CD4-positive, CD25-positive, alpha-beta regulatory T cell (primary cell): ENCODE results near the gene C20orf144. TPM values are rescaled to one million over a fixed set of nuclear protein-coding genes. Genes with fewer than 3 reads are reported as not detected.
"Not testable (repeated sequence)": the region's sequence is repeated elsewhere in the genome, so short reads cannot be mapped to it uniquely, and the experiment has no call there.

Experiments used
- ATAC-seq, 2 donors: fragments of 150-1000 bp; cut with Tn5 transposase; one replicate each; pipeline ENCODE4 v1.10.0; 2021; ENCODE audit warnings: low read depth in 2 of 2, moderate number of reproducible peaks in 2 of 2, moderate library complexity in 1 of 2
- DNase-seq, 3 donors: peaks; one replicate each; pipeline versions ENCODE4 v3.0.0 to v3.0.0-alpha.2; 2012 to 2022; ENCODE audit warnings: mixed read lengths in 1 of 3
- H3K27ac ChIP-seq: one replicate; pipeline ENCODE4 v1.7.0; 2013; ENCODE audit warnings: mild to moderate bottlenecking, low read length; ENCODE audit not compliant: insufficient read depth, poor library complexity, severe bottlenecking
- H3K27me3 ChIP-seq: one replicate; pipeline ENCODE4 v1.7.0; 2013; ENCODE audit warnings: low read length; ENCODE audit not compliant: control insufficient read depth, insufficient read depth
- H3K36me3 ChIP-seq: one replicate; pipeline ENCODE4 v1.7.0; 2013; ENCODE audit warnings: mild to moderate bottlenecking, low read length, moderate library complexity; ENCODE audit not compliant: control insufficient read depth, insufficient read depth
- H3K4me1 ChIP-seq: 2 replicates; pipeline ENCODE4 v1.7.0; 2013; ENCODE audit warnings: mild to moderate bottlenecking, low read length; ENCODE audit not compliant: insufficient read depth, control insufficient read depth, poor library complexity, severe bottlenecking
- H3K4me3 ChIP-seq: one replicate; pipeline ENCODE4 v1.7.0; 2013; ENCODE audit warnings: low read depth, mild to moderate bottlenecking, low read length, moderate library complexity
- H3K9me3 ChIP-seq, 2 experiments: 1 replicate in 1 of 2; 2 replicates in 1 of 2; pipeline ENCODE4 v1.7.0; 2013; ENCODE audit warnings: low read length in 2 of 2, mild to moderate bottlenecking in 1 of 2, moderate library complexity in 1 of 2; ENCODE audit not compliant: control insufficient read depth in 2 of 2
- H3K27ac Mint-ChIP-seq, 3 donors: one replicate each; pipeline ENCODE4 v1.8.0; 2020 to 2022; ENCODE audit warnings: mild to moderate bottlenecking in 3 of 3, mixed read lengths in 3 of 3, moderate library complexity in 2 of 3
- H3K27me3 Mint-ChIP-seq: one replicate; pipeline ENCODE4 v1.8.0; 2022; ENCODE audit warnings: mild to moderate bottlenecking, mixed read lengths
- H3K36me3 Mint-ChIP-seq: one replicate; pipeline ENCODE4 v1.8.0; 2020; ENCODE audit warnings: mixed read lengths
- H3K4me1 Mint-ChIP-seq, 4 donors: one replicate each; pipeline ENCODE4 v1.8.0; 2020 to 2022; ENCODE audit warnings: mixed read lengths in 4 of 4, mild to moderate bottlenecking in 1 of 4
- H3K4me3 Mint-ChIP-seq, 4 donors: one replicate each; pipeline ENCODE4 v1.8.0; 2020 to 2022; ENCODE audit warnings: mild to moderate bottlenecking in 4 of 4, mixed read lengths in 4 of 4, moderate library complexity in 3 of 4
- H3K9me3 Mint-ChIP-seq, 7 donors: one replicate each; pipeline ENCODE4 v1.8.0; 2020 to 2022; ENCODE audit warnings: mixed read lengths in 7 of 7, mild to moderate bottlenecking in 3 of 7, moderate library complexity in 2 of 7
- polyA plus RNA-seq, 4 donors: library from polyadenylated mRNA; unstranded; fragments of 300-500 nt; fragmentation: Illumina TruSeq; gene quantifications; one replicate each; pipeline ENCODE4 v1.2.3, GENCODE V29; 2021
- total RNA-seq: library from RNA; stranded (reverse); gene quantifications from one replicate; pipeline ENCODE4 v1.2.3, GENCODE V29; 2022

C20orf144 gene
- total and polyA plus RNA-seq, 5 donors from 2014 or later, result 0.41 TPM; not detected in 4

GRCh38 chr20:33645396-33645795, 16.7 kb upstream of the C20orf144 start:
- H3K27me3 ChIP-seq, result no peaks in the 10 kb centered on the region
- H3K4me1 Mint-ChIP-seq, result peaks cover 3 to 35% (median 14%) of the 10 kb centered on the region in 4 donors
- H3K4me3 ChIP-seq, result no peak overlapping the region
- ATAC-seq (no peak), DNase-seq (no peak)
- H3K27me3 Mint-ChIP-seq, result no peaks in the 10 kb centered on the region
- no peaks in the 10 kb centered on the region for H3K9me3 Mint-ChIP-seq
- H3K4me3 Mint-ChIP-seq, result peak overlapping the region in 1 of 4 donors; percentile 44
- peaks cover 16% of the 10 kb centered on the region for H3K36me3 Mint-ChIP-seq
- H3K27ac ChIP-seq, result no peak overlapping the region
- H3K36me3 ChIP-seq, result peaks cover 32% of the 10 kb centered on the region
- H3K4me1 ChIP-seq, result peaks cover 14% of the 10 kb centered on the region
- H3K9me3 ChIP-seq, result no peaks in the 10 kb centered on the region
- H3K27ac Mint-ChIP-seq, result peak overlapping the region in 1 of 3 donors; percentile 79

DNA sequence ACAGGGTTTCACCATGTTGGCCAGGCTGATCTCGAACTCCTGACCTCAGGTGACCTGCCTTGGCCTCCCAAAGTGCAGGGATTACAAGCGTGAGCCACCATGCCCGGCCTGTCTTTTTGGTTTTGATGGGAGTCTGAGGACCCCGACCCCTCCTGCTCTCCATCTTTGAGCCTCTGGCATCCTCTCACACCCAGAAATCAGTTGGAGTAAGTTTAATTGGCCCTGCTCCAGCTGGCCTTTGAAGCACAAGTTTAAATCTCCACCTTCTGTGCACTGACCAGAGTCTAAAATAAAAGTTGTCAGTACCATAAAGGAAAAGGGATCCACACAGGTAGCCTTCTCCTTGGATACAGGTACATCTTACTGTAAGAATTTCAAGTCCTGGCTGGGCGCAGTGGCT, 15.9 kb upstream of the C20orf144 start:
- no peaks in the 10 kb centered on the region for H3K27me3 Mint-ChIP-seq
- no peaks in the 10 kb centered on the region for H3K9me3 Mint-ChIP-seq
- H3K36me3 Mint-ChIP-seq, result peaks cover 13% of the 10 kb centered on the region
- peaks cover 14% of the 10 kb centered on the region for H3K4me1 ChIP-seq
- peaks cover 3 to 36% (median 13%) of the 10 kb centered on the region in 4 donors for H3K4me1 Mint-ChIP-seq
- H3K27ac Mint-ChIP-seq, result no peak overlapping the region
- no peaks in the 10 kb centered on the region for H3K27me3 ChIP-seq
- no peaks in the 10 kb centered on the region for H3K9me3 ChIP-seq
- H3K4me3 ChIP-seq, result no peak overlapping the region
- DNase-seq, result no peak
- H3K4me3 Mint-ChIP-seq, result no peak overlapping the region
- ATAC-seq, result no peak
- peaks cover 25% of the 10 kb centered on the region for H3K36me3 ChIP-seq
- H3K27ac ChIP-seq, result no peak overlapping the region

- peaks cover 13% of the 10 kb centered on the region for H3K36me3 Mint-ChIP-seq
- H3K9me3 ChIP-seq, H3K9me3 Mint-ChIP-seq, DNase-seq, H3K27me3 ChIP-seq, H3K4me3 ChIP-seq, H3K27ac ChIP-seq, H3K27me3 Mint-ChIP-seq, ATAC-seq: not testable (repeated sequence)
- H3K36me3 ChIP-seq, result peaks cover 18% of the 10 kb centered on the region
- peak overlapping the region in 1 of 3 donors; percentile 11 for H3K27ac Mint-ChIP-seq
- H3K4me1 ChIP-seq, result peaks cover 14% of the 10 kb centered on the region
- peak overlapping the region in 2 of 4 donors; percentile 32 to 33 for H3K4me3 Mint-ChIP-seq
- peaks cover 5 to 45% (median 18%) of the 10 kb centered on the region in 4 donors for H3K4me1 Mint-ChIP-seq
These were observed 15.0 kb upstream of the C20orf144 start for GRCh38 chr20:33646959-33647602.

- ATAC-seq (no peak), DNase-seq (peak in 1 of 3 donors; percentile 45)
- Mint-ChIP-seq H3K4me3 (peak overlapping the region in 2 of 4 donors; percentile 27 to 33), H3K27me3 (no peaks in the 10 kb centered on the region), H3K9me3 (no peaks in the 10 kb centered on the region), H3K27ac (peak overlapping the region; percentile 11 to 83 (median 68)), H3K36me3 (peaks cover 13% of the 10 kb centered on the region), H3K4me1 (peaks cover 6 to 51% (median 21%) of the 10 kb centered on the region in 4 donors)
- Histone ChIP-seq H3K27me3 (no peaks in the 10 kb centered on the region), H3K36me3 (peaks cover 18% of the 10 kb centered on the region), H3K9me3 (no peaks in the 10 kb centered on the region), H3K4me3 (no peak overlapping the region), H3K4me1 (peaks cover 14% of the 10 kb centered on the region), H3K27ac (no peak overlapping the region)
These were observed 14.3 kb upstream of the C20orf144 start for GRCh38 chr20:33647603-33648395.

DNA sequence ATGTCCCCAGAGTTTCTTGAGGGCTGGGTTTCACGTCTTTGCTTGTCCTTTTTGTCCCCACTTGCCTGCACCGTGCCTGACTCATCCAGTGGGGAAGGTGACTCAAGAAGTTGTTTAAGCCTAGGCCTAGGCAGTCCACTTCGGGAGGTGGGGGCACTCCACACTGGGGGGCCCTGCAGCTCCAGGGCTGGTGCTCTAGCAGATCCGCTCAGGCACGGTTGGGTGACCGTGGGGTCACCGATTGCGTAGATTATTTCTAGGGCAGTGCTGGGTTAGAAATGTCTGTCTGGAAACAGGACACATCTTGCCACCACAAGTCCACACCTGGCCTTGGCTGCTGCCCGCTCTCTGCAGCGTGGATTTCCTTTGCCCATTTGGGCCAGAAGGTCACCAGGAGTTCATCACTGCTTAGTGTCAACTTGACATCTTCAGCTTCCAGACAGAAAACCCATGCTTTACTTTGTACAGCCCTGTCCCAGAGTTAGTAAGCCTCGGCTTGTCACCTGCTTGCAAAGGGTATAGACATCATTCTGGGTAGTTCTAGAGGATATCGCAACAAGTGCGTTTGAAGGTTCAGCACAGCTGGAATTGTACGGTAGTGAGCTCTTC, 13.6 kb upstream of the C20orf144 start:
- peaks cover 14% of the 10 kb centered on the region for H3K4me1 ChIP-seq
- no peaks in the 10 kb centered on the region for H3K27me3 Mint-ChIP-seq
- no peaks in the 10 kb centered on the region for H3K9me3 Mint-ChIP-seq
- H3K9me3 ChIP-seq, result no peaks in the 10 kb centered on the region
- peaks cover 6 to 52% (median 24%) of the 10 kb centered on the region in 4 donors for H3K4me1 Mint-ChIP-seq
- peaks cover 18% of the 10 kb centered on the region for H3K36me3 ChIP-seq
- no peak for DNase-seq
- no peak for ATAC-seq
- no peak overlapping the region for H3K27ac Mint-ChIP-seq
- H3K36me3 Mint-ChIP-seq, result peaks cover 13% of the 10 kb centered on the region
- H3K4me3 ChIP-seq, result no peak overlapping the region
- no peak overlapping the region for H3K27ac ChIP-seq
- no peaks in the 10 kb centered on the region for H3K27me3 ChIP-seq
- peak overlapping the region in 1 of 4 donors; percentile 33 for H3K4me3 Mint-ChIP-seq

DNA sequence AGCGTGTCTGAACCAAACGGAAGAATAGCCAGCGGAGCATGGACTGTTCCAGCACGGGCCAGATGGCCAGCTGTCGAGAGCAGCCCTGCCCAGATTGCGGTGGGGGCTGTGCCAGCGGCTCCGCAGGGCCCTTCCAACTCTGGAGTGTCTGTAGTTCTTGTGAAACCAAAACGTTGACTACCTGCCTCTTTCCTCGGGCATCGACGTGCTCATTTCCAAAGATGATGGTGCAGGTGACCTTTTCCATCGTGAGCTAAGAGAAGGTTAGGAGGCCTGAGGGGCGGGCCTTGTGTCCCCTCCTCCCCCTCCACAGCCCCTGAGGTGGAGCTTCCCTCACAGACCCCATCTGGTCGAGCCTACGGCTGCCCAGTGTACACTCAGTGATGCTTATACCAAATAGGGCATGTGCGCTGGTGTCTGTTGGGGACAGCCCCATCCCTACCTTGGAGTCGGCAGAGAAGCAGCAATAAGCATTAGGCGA, 12.9 kb upstream of the C20orf144 start:
- H3K27me3 Mint-ChIP-seq, result no peaks in the 10 kb centered on the region
- H3K4me1 Mint-ChIP-seq, result peaks cover 8 to 52% (median 24%) of the 10 kb centered on the region in 4 donors
- ATAC-seq, result no peak
- Histone ChIP-seq H3K4me1 (peaks cover 14% of the 10 kb centered on the region), H3K36me3 (peaks cover 13% of the 10 kb centered on the region), H3K4me3 (no peak overlapping the region), H3K27ac (no peak overlapping the region), H3K9me3 (no peaks in the 10 kb centered on the region), H3K27me3 (no peaks in the 10 kb centered on the region)
- H3K36me3 Mint-ChIP-seq, result peaks cover 13% of the 10 kb centered on the region
- H3K27ac Mint-ChIP-seq, result peak overlapping the region in 1 of 3 donors; percentile 47
- H3K4me3 Mint-ChIP-seq, result peak overlapping the region in 1 of 4 donors; percentile 19
- no peaks in the 10 kb centered on the region for H3K9me3 Mint-ChIP-seq
- DNase-seq, result no peak

DNA sequence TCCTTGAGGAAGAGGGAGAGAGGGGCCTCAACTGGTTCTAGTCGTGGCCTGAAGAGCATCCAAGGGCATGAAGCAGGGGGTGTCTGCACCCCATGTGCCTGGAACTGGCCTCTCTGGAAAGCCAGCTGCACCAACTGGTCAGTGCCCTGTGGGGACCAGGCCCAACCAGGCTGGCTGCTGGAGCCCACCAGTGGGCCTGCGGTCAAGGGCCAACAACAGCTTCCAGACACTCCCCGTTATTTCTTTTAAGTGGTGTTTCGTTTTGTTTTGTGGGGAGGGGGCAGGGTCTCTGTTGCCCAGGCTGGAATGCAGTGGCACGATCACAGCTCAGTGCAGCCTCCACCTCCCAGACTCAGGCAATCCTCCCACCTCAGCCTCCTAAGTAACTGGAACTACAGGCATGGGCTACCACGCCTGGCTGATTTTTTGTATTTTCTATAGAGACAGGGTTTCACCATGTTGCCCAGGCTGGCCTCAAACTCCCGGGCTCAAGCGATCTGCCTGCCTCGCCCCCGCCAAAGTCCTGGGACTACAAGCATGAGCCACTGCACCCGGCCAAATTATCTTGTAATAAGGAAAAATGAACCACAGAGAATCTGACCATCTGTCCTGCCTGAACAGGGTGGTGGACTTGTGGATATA, 11.9 kb upstream of the C20orf144 start:
- H3K27me3 ChIP-seq, result no peaks in the 10 kb centered on the region
- peaks cover 14% of the 10 kb centered on the region for H3K4me1 ChIP-seq
- Mint-ChIP-seq H3K36me3 (peaks cover 6% of the 10 kb centered on the region), H3K27me3 (no peaks in the 10 kb centered on the region), H3K27ac (peak overlapping the region in 1 of 3 donors; percentile 47), H3K9me3 (no peaks in the 10 kb centered on the region), H3K4me3 (peak overlapping the region in 1 of 4 donors; percentile 19), H3K4me1 (peaks cover 8 to 52% (median 24%) of the 10 kb centered on the region in 4 donors)
- ATAC-seq (no peak), DNase-seq (no peak)
- no peak overlapping the region for H3K4me3 ChIP-seq
- peaks cover 4% of the 10 kb centered on the region for H3K36me3 ChIP-seq
- no peak overlapping the region for H3K27ac ChIP-seq
- H3K9me3 ChIP-seq, result no peaks in the 10 kb centered on the region
